Hypothalamus (tissue), 51 donors: ENCODE data around the gene SDHD.

Experiments used
- DNase-seq, 51 donors: peaks; one replicate each; lab custom pipeline; 2025; lab: John Stamatoyannopoulos, UW

The SDHD gene

GRCh38 chr11:112097734-112098528 is 11.3 kb downstream of the SDHD start:
- no peak for DNase-seq

- DNase-seq: no peak
Measured at GRCh38 chr11:112100462-112100861, 13.8 kb downstream of the SDHD start.

GRCh38 chr11:112103446-112103845 is 16.8 kb downstream of the SDHD start:
- no peak for DNase-seq

GRCh38 chr11:112106070-112106469 is 19.4 kb downstream of the SDHD start:
- DNase-seq: no peak

GRCh38 chr11:112113539-112114457 is 27.1 kb downstream of the SDHD start:
- DNase-seq: peak in 3 of 51 donors; percentile 1 to 22 (median 19)

DNA sequence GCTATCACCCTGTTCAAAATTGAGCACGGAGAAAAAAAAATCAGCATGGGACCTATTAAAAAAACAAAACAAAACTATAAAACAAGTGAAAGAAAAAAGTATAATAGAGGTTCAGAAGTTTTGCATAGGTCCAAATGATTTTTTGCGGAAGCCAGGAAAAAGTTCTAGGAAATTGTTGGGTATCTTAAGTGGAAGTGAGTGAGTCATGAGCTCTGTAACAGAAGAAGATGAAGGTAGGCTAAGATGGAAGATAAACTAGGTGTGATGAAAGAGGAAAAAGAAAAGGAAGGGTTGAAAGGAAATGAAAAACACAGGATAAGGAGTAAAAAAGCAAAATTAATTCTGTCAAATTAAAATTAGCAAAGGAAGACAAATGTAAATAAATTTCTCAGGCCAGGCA is 27.8 kb downstream of the SDHD start:
- no peak for DNase-seq

DNA sequence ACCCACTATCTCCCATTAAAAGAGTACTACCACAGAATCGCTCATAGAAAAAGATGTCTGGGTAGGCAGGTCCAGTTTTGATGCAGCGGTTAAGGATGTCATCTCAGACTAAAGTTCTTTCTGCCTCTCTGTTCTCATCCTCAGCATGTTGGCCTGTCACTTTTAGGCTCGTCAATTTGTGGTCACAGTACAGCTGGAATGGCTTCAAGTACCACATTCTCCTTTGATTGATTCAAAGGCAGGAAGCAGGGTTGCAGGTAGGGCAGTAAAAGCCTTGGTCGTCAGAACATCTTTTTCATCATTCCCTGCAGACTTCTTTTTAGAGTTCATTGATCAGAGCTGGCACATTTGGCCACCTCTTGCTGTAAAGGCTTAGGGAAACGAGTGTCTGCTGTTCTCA is 28.7 kb downstream of the SDHD start:
- no peak for DNase-seq

GRCh38 chr11:112118176-112118575 is 31.5 kb downstream of the SDHD start:
- no peak for DNase-seq

DNA sequence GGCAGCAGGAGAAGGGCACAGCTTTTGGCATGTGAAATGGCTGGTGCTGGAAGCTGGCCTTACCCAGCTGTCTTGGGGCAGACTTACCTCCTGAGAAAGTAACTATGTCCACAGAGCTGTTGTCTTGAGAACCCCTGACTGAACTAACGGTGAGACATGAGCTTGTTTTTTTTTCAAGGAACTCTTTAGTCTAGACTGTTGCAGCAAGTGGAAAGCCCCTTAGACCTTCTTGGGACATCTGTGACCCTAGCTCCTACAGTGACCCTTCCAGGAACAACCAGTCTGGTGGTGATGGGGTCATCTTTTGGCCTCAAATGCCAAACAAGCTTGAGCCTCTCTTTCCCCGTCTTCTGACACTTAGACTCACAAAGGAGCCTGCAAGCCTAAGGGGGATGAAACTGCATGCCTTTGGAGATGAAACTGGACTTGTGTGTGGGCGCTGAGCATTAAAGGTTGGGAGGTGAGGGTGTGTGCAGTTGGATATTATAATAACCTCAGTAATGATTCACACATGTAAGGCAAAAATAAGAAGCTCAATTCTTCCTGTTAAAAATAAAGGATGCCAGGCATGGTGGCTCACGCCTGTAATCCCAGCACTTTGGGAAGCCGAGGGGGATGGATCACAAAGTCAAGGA is 35.4 kb downstream of the SDHD start:
- DNase-seq: no peak

DNA sequence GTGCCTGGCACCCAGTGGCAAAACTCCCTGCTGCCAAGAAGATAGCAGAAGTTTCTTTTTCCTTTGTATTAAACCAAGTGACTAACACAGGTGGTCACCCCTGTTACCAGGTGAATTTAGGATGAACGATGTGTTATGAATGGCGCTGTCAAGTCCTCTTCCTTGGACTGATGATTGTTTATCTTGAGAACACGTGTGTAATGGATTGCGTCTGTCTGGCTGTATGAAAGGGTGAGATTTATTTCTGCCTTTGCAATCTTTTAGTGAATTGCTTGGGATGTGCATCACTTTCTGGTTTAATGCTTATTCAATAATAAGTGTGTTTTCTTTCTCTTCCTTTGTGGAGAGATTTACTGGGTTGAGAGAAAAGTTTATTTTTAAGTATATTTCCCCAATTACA is 36.5 kb downstream of the SDHD start:
- no peak for DNase-seq

GRCh38 chr11:112127056-112127455 is 40.4 kb downstream of the SDHD start:
- no peak for DNase-seq

DNA sequence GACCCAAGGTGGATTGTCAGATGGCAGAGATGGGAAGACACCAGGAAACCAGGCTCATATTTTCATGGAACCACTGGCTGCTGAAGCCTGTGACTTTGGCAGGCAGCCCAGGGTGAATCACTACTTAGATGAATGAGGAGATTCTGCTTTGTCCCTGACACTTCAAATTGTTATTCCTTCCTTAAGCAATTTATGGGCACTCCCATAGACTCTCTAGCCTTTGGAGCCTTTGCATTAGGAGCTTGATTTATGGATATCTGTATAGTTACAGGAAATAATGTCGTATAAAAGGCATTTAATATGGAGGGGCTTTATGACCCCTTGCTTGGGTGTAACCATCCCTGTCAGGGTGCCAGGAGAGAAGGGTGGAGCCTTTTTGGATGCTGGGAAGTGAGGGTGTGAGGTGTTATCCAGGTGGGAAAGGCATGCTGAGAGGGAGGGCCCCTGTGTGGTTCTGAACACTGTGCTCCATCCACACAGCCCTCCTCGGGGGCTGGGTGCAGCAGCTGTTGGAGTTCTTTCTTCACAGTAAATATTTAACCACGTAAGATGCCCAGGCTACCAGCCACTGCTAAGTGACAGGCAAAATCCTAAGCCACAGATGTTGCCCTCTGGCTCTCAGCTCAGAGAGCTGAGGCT is 41.9 kb downstream of the SDHD start:
- peak in 20 of 51 donors; percentile 2 to 48 (median 17) for DNase-seq

- DNase-seq: peak in 11 of 51 donors; percentile 3 to 28 (median 8)
Measured at GRCh38 chr11:112129656-112130055, 43.0 kb downstream of the SDHD start.

DNA sequence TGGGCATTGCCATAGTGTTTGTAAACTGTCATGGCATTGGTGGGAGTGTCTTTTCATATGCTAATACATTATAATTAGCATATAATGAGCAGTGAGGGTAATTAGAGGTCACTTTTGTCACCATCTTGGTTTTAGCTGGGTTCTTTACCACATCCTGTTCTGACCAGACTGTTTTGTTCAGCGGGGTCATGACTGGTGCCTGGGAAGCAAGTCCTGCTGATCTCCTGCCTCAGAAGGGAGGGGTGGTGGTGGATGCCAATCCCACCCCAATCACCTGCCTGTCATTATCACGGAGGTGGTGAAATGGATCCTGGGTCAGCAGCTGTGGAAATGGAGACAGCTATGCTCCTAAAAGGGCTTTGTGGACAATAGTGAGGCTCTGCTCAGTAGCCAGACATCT is 46.1 kb downstream of the SDHD start:
- DNase-seq: no peak

DNA sequence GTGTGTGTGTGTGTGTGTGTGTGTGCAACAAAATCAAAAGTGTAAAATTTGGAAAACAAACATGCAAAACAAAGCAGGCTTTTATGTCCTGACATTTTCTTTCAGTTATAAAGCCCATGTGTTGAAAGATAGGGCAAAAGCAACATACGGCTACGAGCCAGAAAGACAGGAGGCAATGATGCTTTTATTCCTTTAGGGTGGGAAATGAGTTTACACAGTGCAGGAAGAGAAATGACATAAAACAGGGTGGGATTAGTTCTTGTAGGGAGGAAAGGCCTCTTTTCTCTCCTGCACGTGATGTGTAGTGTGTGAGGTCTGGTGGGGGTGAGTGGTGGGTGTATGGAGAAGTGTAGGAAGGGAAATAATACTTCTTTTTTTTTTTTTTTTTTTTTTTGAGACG is 47.8 kb downstream of the SDHD start:
- no peak for DNase-seq

- DNase-seq: no peak
Measured at GRCh38 chr11:112143597-112143996, 56.9 kb downstream of the SDHD start.
